Liver (tissue), 3 donors: ENCODE measurements around the gene FNIP1.
"Not testable (repeated sequence)": the region's sequence is repeated elsewhere in the genome, so short reads cannot be mapped to it uniquely, and the experiment has no call there.

Experiments used
- RAD21 ChIP-seq, 2 donors: IDR thresholded peaks; 2 replicates each; pipeline ENCODE4 v1.6.1; 2016; ENCODE audit warnings: antibody characterized with exemption in 2 of 2, mild to moderate bottlenecking in 2 of 2
- REST ChIP-seq: IDR thresholded peaks from 2 replicates; pipeline ENCODE4 v1.6.1; 2016; ENCODE audit warnings: antibody characterized with exemption, mild to moderate bottlenecking
- TAF1 ChIP-seq: conservative IDR thresholded peaks from 2 replicates; pipeline ENCODE4 v1.6.1; 2016; ENCODE audit warnings: antibody characterized with exemption, mild to moderate bottlenecking
- TF ChIP-seq, protein P1 (sequence below): fragments of 150-350 bp; IDR thresholded peaks from 2 replicates; pipeline ENCODE4 v1.5.1; 2017; ENCODE audit warnings: improper control_type of control experiment, low read depth, low read length; ENCODE audit not compliant: missing input control
- TF ChIP-seq, protein P2 (sequence below): IDR thresholded peaks from 2 replicates; pipeline ENCODE4 v1.6.1; 2016; ENCODE audit warnings: antibody characterized with exemption
- donor health status: healthy.
- donor health status: healthy.

GRCh38 chr5:131717164-131717563, 79.7 kb downstream of the FNIP1 start:
- TF ChIP-seq, protein P1, sequence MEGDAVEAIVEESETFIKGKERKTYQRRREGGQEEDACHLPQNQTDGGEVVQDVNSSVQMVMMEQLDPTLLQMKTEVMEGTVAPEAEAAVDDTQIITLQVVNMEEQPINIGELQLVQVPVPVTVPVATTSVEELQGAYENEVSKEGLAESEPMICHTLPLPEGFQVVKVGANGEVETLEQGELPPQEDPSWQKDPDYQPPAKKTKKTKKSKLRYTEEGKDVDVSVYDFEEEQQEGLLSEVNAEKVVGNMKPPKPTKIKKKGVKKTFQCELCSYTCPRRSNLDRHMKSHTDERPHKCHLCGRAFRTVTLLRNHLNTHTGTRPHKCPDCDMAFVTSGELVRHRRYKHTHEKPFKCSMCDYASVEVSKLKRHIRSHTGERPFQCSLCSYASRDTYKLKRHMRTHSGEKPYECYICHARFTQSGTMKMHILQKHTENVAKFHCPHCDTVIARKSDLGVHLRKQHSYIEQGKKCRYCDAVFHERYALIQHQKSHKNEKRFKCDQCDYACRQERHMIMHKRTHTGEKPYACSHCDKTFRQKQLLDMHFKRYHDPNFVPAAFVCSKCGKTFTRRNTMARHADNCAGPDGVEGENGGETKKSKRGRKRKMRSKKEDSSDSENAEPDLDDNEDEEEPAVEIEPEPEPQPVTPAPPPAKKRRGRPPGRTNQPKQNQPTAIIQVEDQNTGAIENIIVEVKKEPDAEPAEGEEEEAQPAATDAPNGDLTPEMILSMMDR, result not testable (repeated sequence)
- TF ChIP-seq RAD21 (IDR thresholded peaks at IDR 0.05); TAF1; REST: not testable (repeated sequence)
- TF ChIP-seq, protein P2, sequence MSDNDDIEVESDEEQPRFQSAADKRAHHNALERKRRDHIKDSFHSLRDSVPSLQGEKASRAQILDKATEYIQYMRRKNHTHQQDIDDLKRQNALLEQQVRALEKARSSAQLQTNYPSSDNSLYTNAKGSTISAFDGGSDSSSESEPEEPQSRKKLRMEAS, result not testable (repeated sequence)
